Breast epithelium (tissue), 4 donors: Measurements from ENCODE around the gene OPCML. TPM values are rescaled to one million over a fixed set of nuclear protein-coding genes. Genes with fewer than 3 reads are reported as not detected.

ENCODE experiments used
- DNase-seq, 2 donors: peaks; one replicate each; pipeline ENCODE4 v3.0.0-alpha.2; 2019; ENCODE audit warnings: low spot score in 2 of 2
- H3K27ac ChIP-seq, 2 donors: fragments of 200-600 bp; sonication (generic) in 1 of 2; one replicate each; pipeline ENCODE4 v1.5.1; 2016 to 2019; ENCODE audit warnings: mild to moderate bottlenecking in 1 of 2
- H3K27me3 ChIP-seq, 2 donors: fragments of 200-600 bp; sonication (generic) in 1 of 2; one replicate each; pipeline versions ENCODE4 v1.5.1 to v1.6.0; 2017 to 2019; ENCODE audit warnings: control low read depth in 1 of 2, mild to moderate bottlenecking in 1 of 2
- H3K36me3 ChIP-seq: fragments of 200-600 bp; one replicate; pipeline ENCODE4 v1.5.1; 2019
- H3K4me1 ChIP-seq, 2 donors: fragments of 200-600 bp; sonication (generic); one replicate each; pipeline ENCODE4 v1.5.1; 2016 to 2019; ENCODE audit warnings: control low read depth in 1 of 2
- H3K4me3 ChIP-seq, 3 donors: fragments of 200-600 bp; sonication (generic); 1 replicate in 2 of 3; 2 replicates in 1 of 3; pipeline ENCODE4 v1.5.1; 2016 to 2019; ENCODE audit warnings: mild to moderate bottlenecking in 3 of 3, moderate library complexity in 2 of 3
- H3K9me3 ChIP-seq, 2 donors: fragments of 200-600 bp; sonication (generic) in 1 of 2; one replicate each; pipeline ENCODE4 v1.5.1; 2016 to 2019; ENCODE audit warnings: control low read depth in 1 of 2
- CTCF ChIP-seq, 3 donors: fragments of 450-650 bp; IDR thresholded peaks; one replicate each; pipeline ENCODE4 v1.5.1; 2016 to 2017; ENCODE audit warnings: antibody characterized with exemption in 3 of 3, mild to moderate bottlenecking in 3 of 3, moderate library complexity in 3 of 3
- POLR2A ChIP-seq: fragments of 450-650 bp; IDR thresholded peaks from one replicate; pipeline ENCODE4 v1.6.1; 2016; ENCODE audit warnings: antibody characterized with exemption, mild to moderate bottlenecking, moderate library complexity
- POLR2AphosphoS5 ChIP-seq, 3 donors: sonication (generic); formaldehyde crosslinking; IDR thresholded peaks; one replicate each; pipeline ENCODE4 v1.6.1; 2017; ENCODE audit warnings: antibody characterized with exemption in 3 of 3
- intact Hi-C: fragments of 100-400 bp; cut with DNase I; formaldehyde crosslinking; loops from one replicate; pipeline ENCODE4 v1.15.1; 2023; ENCODE audit warnings: low total_unique reads
- total RNA-seq, 3 donors: library from RNA; depleted of rRNA; stranded (reverse); fragments of >200 nt; gene quantifications; one replicate each; pipeline ENCODE4 v1.1.0, GENCODE V29; 2016

Gene OPCML
- total RNA-seq, 3 donors from 2014 or later: not detected

GRCh38 chr11:132555617-132556016 is 976.7 kb downstream of the OPCML start:
- Histone ChIP-seq H3K36me3 (no peaks in the 10 kb centered on the region), H3K4me3 (no peak overlapping the region), H3K27me3 (no peaks in the 10 kb centered on the region), H3K9me3 (peaks cover 0 to 8% of the 10 kb centered on the region in 2 donors), H3K27ac (no peak overlapping the region), H3K4me1 (no peaks in the 10 kb centered on the region)
- TF ChIP-seq POLR2A: no peak
- no peak for TF ChIP-seq POLR2AphosphoS5 (IDR thresholded peaks at IDR 0.05)
- no peak for TF ChIP-seq CTCF (IDR thresholded peaks at IDR 0.05)
- DNase-seq: no peak
- intact Hi-C loops: loop anchor here (5.0 kb wide), 1 partner anchor 642 kb away; no protein-coding TSS in a partner anchor

- H3K27ac ChIP-seq: no peak overlapping the region
- peaks cover 0 to 8% of the 10 kb centered on the region in 2 donors for H3K9me3 ChIP-seq
- no peak overlapping the region for H3K4me3 ChIP-seq
- H3K36me3 ChIP-seq: no peaks in the 10 kb centered on the region
- intact Hi-C loops: no loop called here
- TF ChIP-seq CTCF (IDR thresholded peaks at IDR 0.05) (no peak), POLR2A (no peak), POLR2AphosphoS5 (IDR thresholded peaks at IDR 0.05) (no peak)
- H3K27me3 ChIP-seq: no peaks in the 10 kb centered on the region
- DNase-seq: no peak
- H3K4me1 ChIP-seq: no peaks in the 10 kb centered on the region
These were observed 981.3 kb downstream of the OPCML start for GRCh38 chr11:132551016-132551415.

- H3K27me3 ChIP-seq: no peaks in the 10 kb centered on the region
- no peaks in the 10 kb centered on the region for H3K4me1 ChIP-seq
- peaks cover 0 to 8% of the 10 kb centered on the region in 2 donors for H3K9me3 ChIP-seq
- intact Hi-C loops: no loop called here
- H3K4me3 ChIP-seq: no peak overlapping the region
- H3K27ac ChIP-seq: no peak overlapping the region
- no peaks in the 10 kb centered on the region for H3K36me3 ChIP-seq
- no peak for DNase-seq
- TF ChIP-seq CTCF (IDR thresholded peaks at IDR 0.05) (no peak), POLR2A (no peak), POLR2AphosphoS5 (IDR thresholded peaks at IDR 0.05) (no peak)
These were observed 982.7 kb downstream of the OPCML start for GRCh38 chr11:132549561-132549960.

- H3K9me3 ChIP-seq: peaks cover 0 to 8% of the 10 kb centered on the region in 2 donors
- intact Hi-C loops: no loop called here
- no peak overlapping the region for H3K27ac ChIP-seq
- DNase-seq: no peak
- H3K4me3 ChIP-seq: no peak overlapping the region
- TF ChIP-seq POLR2A (no peak), CTCF (IDR thresholded peaks at IDR 0.05) (no peak), POLR2AphosphoS5 (IDR thresholded peaks at IDR 0.05) (no peak)
- no peaks in the 10 kb centered on the region for H3K4me1 ChIP-seq
- no peaks in the 10 kb centered on the region for H3K36me3 ChIP-seq
- no peaks in the 10 kb centered on the region for H3K27me3 ChIP-seq
These were observed 983.3 kb downstream of the OPCML start for GRCh38 chr11:132549001-132549400.

GRCh38 chr11:132544007-132544406 is 988.3 kb downstream of the OPCML start:
- Histone ChIP-seq H3K27me3 (no peaks in the 10 kb centered on the region), H3K36me3 (no peaks in the 10 kb centered on the region), H3K4me1 (no peaks in the 10 kb centered on the region), H3K27ac (no peak overlapping the region), H3K9me3 (no peaks in the 10 kb centered on the region), H3K4me3 (no peak overlapping the region)
- no peak for TF ChIP-seq POLR2A
- no peak for TF ChIP-seq POLR2AphosphoS5 (IDR thresholded peaks at IDR 0.05)
- TF ChIP-seq CTCF (IDR thresholded peaks at IDR 0.05): no peak
- no peak for DNase-seq
- intact Hi-C loops: no loop called here
